ENCODE data around the gene TAOK1. TPM values are rescaled to one million over a fixed set of nuclear protein-coding genes. Genes with fewer than 3 reads are reported as not detected.
A peak's percentile ranks its signal among the peaks of the same experiment; 100 is the strongest.

Gene TAOK1
- total RNA-seq, 2 donors from 2014 or later, result 21.0 to 34.9 TPM

- no peak for DNase-seq
- no peak overlapping the region for H3K27ac ChIP-seq
- no peaks in the 10 kb centered on the region for H3K4me1 ChIP-seq
- TF ChIP-seq POLR2A (IDR thresholded peaks at IDR 0.05) (no peak), CTCF (IDR thresholded peaks at IDR 0.05) (no peak)
- intact Hi-C loops (cut with DNase I), result no loop called here
- no peak for ATAC-seq
- H3K36me3 ChIP-seq (replicated peaks in 1 of 2; ENCODE audit: insufficient read depth in 1 of 2, low read depth in 2 of 2), result peaks cover 0 to 10% of the 10 kb centered on the region in 2 donors
- WGBS, 2 donors, result 90 to 92% methylated on average over 3 of the region's 3 CpGs
- no peaks in the 10 kb centered on the region for H3K27me3 ChIP-seq
- no peaks in the 10 kb centered on the region for H3K9me3 ChIP-seq
- H3K4me3 ChIP-seq, result no peak overlapping the region
Observed at GRCh38 chr17:29524692-29525091, 134.5 kb downstream of the TAOK1 start.

- ATAC-seq, result no peak
- Histone ChIP-seq H3K27me3 (no peaks in the 10 kb centered on the region), H3K36me3 (replicated peaks in 1 of 2; ENCODE audit: insufficient read depth in 1 of 2, low read depth in 2 of 2) (peaks cover 0 to 8% of the 10 kb centered on the region in 2 donors), H3K9me3 (no peaks in the 10 kb centered on the region), H3K4me3 (no peak overlapping the region), H3K27ac (no peak overlapping the region), H3K4me1 (no peaks in the 10 kb centered on the region)
- intact Hi-C loops (cut with DNase I), result no loop called here
- no peak for DNase-seq
- WGBS, 2 donors, result 88 to 93% methylated on average over 3 of the region's 3 CpGs
- no peak for TF ChIP-seq CTCF (IDR thresholded peaks at IDR 0.05)
Observed at GRCh38 chr17:29526322-29526721, 136.2 kb downstream of the TAOK1 start.

GRCh38 chr17:29533976-29534375, 143.8 kb downstream of the TAOK1 start:
- no peak for ATAC-seq
- intact Hi-C loops (cut with DNase I), result loop anchor here (10.0 kb wide), 1 partner anchor 159 kb away; no protein-coding TSS in a partner anchor

GRCh38 chr17:29544066-29544465, 153.9 kb downstream of the TAOK1 start:
- H3K9me3 ChIP-seq, result no peaks in the 10 kb centered on the region
- H3K4me3 ChIP-seq, result no peak overlapping the region
- H3K27ac ChIP-seq, result no peak overlapping the region
- H3K27me3 ChIP-seq, result no peaks in the 10 kb centered on the region
- DNase-seq (no peak), ATAC-seq (no peak)
- WGBS, 2 donors, result 84 to 92% methylated on average over 4 of the region's 4 CpGs
- TF ChIP-seq CTCF (IDR thresholded peaks at IDR 0.05), result no peak
- no peak for TF ChIP-seq POLR2A (IDR thresholded peaks at IDR 0.05)
- peaks cover 4 to 9% of the 10 kb centered on the region in 2 donors for H3K36me3 ChIP-seq (replicated peaks in 1 of 2; ENCODE audit: insufficient read depth in 1 of 2, low read depth in 2 of 2)
- peaks cover 2% of the 10 kb centered on the region for H3K4me1 ChIP-seq
- intact Hi-C loops (cut with DNase I), result no loop called here

More at GRCh38 chr17:29533976-29534375, 143.8 kb downstream of the TAOK1 start:
- DNase-seq, result no peak
- no peak for TF ChIP-seq CTCF (IDR thresholded peaks at IDR 0.05)
- no peak for TF ChIP-seq POLR2A (IDR thresholded peaks at IDR 0.05)
- Histone ChIP-seq H3K27me3 (no peaks in the 10 kb centered on the region), H3K4me3 (no peak overlapping the region), H3K27ac (no peak overlapping the region), H3K9me3 (no peaks in the 10 kb centered on the region), H3K4me1 (no peaks in the 10 kb centered on the region), H3K36me3 (replicated peaks in 1 of 2; ENCODE audit: insufficient read depth in 1 of 2, low read depth in 2 of 2) (peaks cover 5 to 20% of the 10 kb centered on the region in 2 donors)
- 92% methylated on average over 8 of the region's 8 CpGs for WGBS, 2 donors

GRCh38 chr17:29546085-29546484, 155.9 kb downstream of the TAOK1 start:
- ATAC-seq (peak; percentile 86), DNase-seq (no peak)
- H3K4me1 ChIP-seq, result peaks cover 7% of the 10 kb centered on the region
- TF ChIP-seq POLR2A (IDR thresholded peaks at IDR 0.05), result no peak
- TF ChIP-seq CTCF (IDR thresholded peaks at IDR 0.05), result no peak
- WGBS, 2 donors, result 53 to 60% methylated on average over 1 of the region's 1 CpG
- H3K27me3 ChIP-seq, result no peaks in the 10 kb centered on the region
- H3K27ac ChIP-seq, result no peak overlapping the region
- peaks cover 4 to 9% of the 10 kb centered on the region in 2 donors for H3K36me3 ChIP-seq (replicated peaks in 1 of 2; ENCODE audit: insufficient read depth in 1 of 2, low read depth in 2 of 2)
- no peaks in the 10 kb centered on the region for H3K9me3 ChIP-seq
- intact Hi-C loops (cut with DNase I), result no loop called here
- H3K4me3 ChIP-seq, result no peak overlapping the region
